OCI-LY1 (cell line): ENCODE measurements around the gene CRIM1.

Source experiments
- H2AFZ ChIP-seq: fragments of 200-600 bp; sonication (generic), shearing (Covaris generic); 2 replicates; pipeline ENCODE4 v1.6.0; 2014; ENCODE audit warnings: antibody characterized with exemption, mild to moderate bottlenecking, low read length
- H3F3A ChIP-seq: fragments of 200-600 bp; sonication (generic), shearing (Covaris generic); 2 replicates; pipeline ENCODE4 v1.6.0; 2014; ENCODE audit warnings: mild to moderate bottlenecking, antibody characterized with exemption, low read length, moderate library complexity; ENCODE audit not compliant: insufficient read depth
- H3K27ac ChIP-seq: fragments of 200-600 bp; sonication (generic); 2 replicates; pipeline ENCODE4 v1.5.1; 2014; ENCODE audit warnings: low read length, mixed run types, mild to moderate bottlenecking, low read depth; ENCODE audit not compliant: poor library complexity, severe bottlenecking
- H3K27me3 ChIP-seq: fragments of 200-600 bp; sonication (generic); 2 replicates; pipeline ENCODE4 v1.6.0; 2014; ENCODE audit warnings: antibody characterized with exemption, mild to moderate bottlenecking, low read length, moderate library complexity; ENCODE audit not compliant: insufficient read depth
- H3K36me3 ChIP-seq: fragments of 200-600 bp; sonication (generic); 2 replicates; pipeline ENCODE4 v1.6.1; 2014; ENCODE audit warnings: mild to moderate bottlenecking, antibody characterized with exemption, low read length, moderate library complexity, mixed read lengths; ENCODE audit not compliant: insufficient read depth
- H3K4me1 ChIP-seq: fragments of 200-600 bp; sonication (generic); 2 replicates; pipeline ENCODE4 v1.5.1; 2014; ENCODE audit warnings: mild to moderate bottlenecking, low read length, moderate library complexity; ENCODE audit not compliant: insufficient read depth, severe bottlenecking
- H3K4me2 ChIP-seq: fragments of 200-600 bp; sonication (generic), shearing (Covaris generic); 2 replicates; pipeline ENCODE4 v1.6.1; 2014; ENCODE audit warnings: low read length
- H3K4me3 ChIP-seq: fragments of 200-600 bp; sonication (generic); 2 replicates; pipeline ENCODE4 v1.5.1; 2014; ENCODE audit warnings: low read length, low read depth, mild to moderate bottlenecking, mixed read lengths; ENCODE audit not compliant: poor library complexity, severe bottlenecking
- H3K79me2 ChIP-seq: fragments of 200-600 bp; shearing (Covaris generic); 2 replicates; pipeline ENCODE4 v1.6.1; 2016; ENCODE audit warnings: mixed run types, low read length, mixed read lengths; ENCODE audit not compliant: insufficient read depth
- H3K9ac ChIP-seq: fragments of 200-600 bp; sonication (generic), shearing (Covaris generic); 2 replicates; pipeline ENCODE4 v1.6.1; 2014; ENCODE audit warnings: mild to moderate bottlenecking, low read length, mixed read lengths
- H3K9me2 ChIP-seq: fragments of 200-600 bp; sonication (generic), shearing (Covaris generic); 2 replicates; pipeline ENCODE4 v1.6.1; 2014; ENCODE audit warnings: low read depth, mild to moderate bottlenecking, low read length, mixed read lengths
- H3K9me3 ChIP-seq: fragments of 200-600 bp; shearing (Covaris generic); 2 replicates; pipeline ENCODE4 v1.6.1; 2014; ENCODE audit warnings: low read length, mixed read lengths
- H4K20me1 ChIP-seq: fragments of 200-600 bp; sonication (generic), shearing (Covaris generic); 2 replicates; pipeline ENCODE4 v1.6.0; 2016; ENCODE audit warnings: mild to moderate bottlenecking, low read length; ENCODE audit not compliant: insufficient read depth
- EZH2 ChIP-seq: fragments of 200-600 bp; sonication (generic), shearing (Covaris generic); IDR thresholded peaks from 2 replicates; pipeline ENCODE4 v1.8.0; 2017; ENCODE audit warnings: borderline replicate concordance, mixed run types, mild to moderate bottlenecking, antibody characterized with exemption, low read length, moderate library complexity, mixed read lengths
- TF ChIP-seq, protein P1 (sequence below): fragments of 200-600 bp; sonication (generic), shearing (Covaris generic); IDR thresholded peaks from 2 replicates; pipeline ENCODE4 v1.5.1; 2017; ENCODE audit warnings: mild to moderate bottlenecking, antibody characterized with exemption, low read length, moderate library complexity, mixed read lengths

Gene CRIM1

GRCh38 chr2:36452260-36452659 is 96.7 kb downstream of the CRIM1 start:
- H3K27ac ChIP-seq = no peak overlapping the region
- no peak overlapping the region for H3K4me3 ChIP-seq
- H3K9me3 ChIP-seq = no peaks in the 10 kb centered on the region
- H3K36me3 ChIP-seq = no peaks in the 10 kb centered on the region
- no peaks in the 10 kb centered on the region for H3F3A ChIP-seq
- H3K27me3 ChIP-seq = no peaks in the 10 kb centered on the region
- no peaks in the 10 kb centered on the region for H3K9me2 ChIP-seq
- no peaks in the 10 kb centered on the region for H3K4me1 ChIP-seq
- H3K4me2 ChIP-seq = no peak overlapping the region
- H3K79me2 ChIP-seq = no peaks in the 10 kb centered on the region
- TF ChIP-seq, protein P1, sequence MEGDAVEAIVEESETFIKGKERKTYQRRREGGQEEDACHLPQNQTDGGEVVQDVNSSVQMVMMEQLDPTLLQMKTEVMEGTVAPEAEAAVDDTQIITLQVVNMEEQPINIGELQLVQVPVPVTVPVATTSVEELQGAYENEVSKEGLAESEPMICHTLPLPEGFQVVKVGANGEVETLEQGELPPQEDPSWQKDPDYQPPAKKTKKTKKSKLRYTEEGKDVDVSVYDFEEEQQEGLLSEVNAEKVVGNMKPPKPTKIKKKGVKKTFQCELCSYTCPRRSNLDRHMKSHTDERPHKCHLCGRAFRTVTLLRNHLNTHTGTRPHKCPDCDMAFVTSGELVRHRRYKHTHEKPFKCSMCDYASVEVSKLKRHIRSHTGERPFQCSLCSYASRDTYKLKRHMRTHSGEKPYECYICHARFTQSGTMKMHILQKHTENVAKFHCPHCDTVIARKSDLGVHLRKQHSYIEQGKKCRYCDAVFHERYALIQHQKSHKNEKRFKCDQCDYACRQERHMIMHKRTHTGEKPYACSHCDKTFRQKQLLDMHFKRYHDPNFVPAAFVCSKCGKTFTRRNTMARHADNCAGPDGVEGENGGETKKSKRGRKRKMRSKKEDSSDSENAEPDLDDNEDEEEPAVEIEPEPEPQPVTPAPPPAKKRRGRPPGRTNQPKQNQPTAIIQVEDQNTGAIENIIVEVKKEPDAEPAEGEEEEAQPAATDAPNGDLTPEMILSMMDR = no peak
- no peak for TF ChIP-seq EZH2
- no peak overlapping the region for H3K9ac ChIP-seq
- no peaks in the 10 kb centered on the region for H4K20me1 ChIP-seq
- no peak overlapping the region for H2AFZ ChIP-seq

GRCh38 chr2:36453652-36454051 is 98.1 kb downstream of the CRIM1 start:
- no peak overlapping the region for H3K4me3 ChIP-seq
- no peaks in the 10 kb centered on the region for H3K9me2 ChIP-seq
- H3K27ac ChIP-seq = no peak overlapping the region
- H3K9ac ChIP-seq = no peak overlapping the region
- no peaks in the 10 kb centered on the region for H3K27me3 ChIP-seq
- H3K79me2 ChIP-seq = no peaks in the 10 kb centered on the region
- no peaks in the 10 kb centered on the region for H3K36me3 ChIP-seq
- TF ChIP-seq, protein P1 = no peak
- no peak for TF ChIP-seq EZH2
- H3F3A ChIP-seq = no peaks in the 10 kb centered on the region
- no peak overlapping the region for H3K4me2 ChIP-seq
- H3K9me3 ChIP-seq = no peaks in the 10 kb centered on the region
- H3K4me1 ChIP-seq = no peaks in the 10 kb centered on the region
- H2AFZ ChIP-seq = no peak overlapping the region
- H4K20me1 ChIP-seq = no peaks in the 10 kb centered on the region

DNA sequence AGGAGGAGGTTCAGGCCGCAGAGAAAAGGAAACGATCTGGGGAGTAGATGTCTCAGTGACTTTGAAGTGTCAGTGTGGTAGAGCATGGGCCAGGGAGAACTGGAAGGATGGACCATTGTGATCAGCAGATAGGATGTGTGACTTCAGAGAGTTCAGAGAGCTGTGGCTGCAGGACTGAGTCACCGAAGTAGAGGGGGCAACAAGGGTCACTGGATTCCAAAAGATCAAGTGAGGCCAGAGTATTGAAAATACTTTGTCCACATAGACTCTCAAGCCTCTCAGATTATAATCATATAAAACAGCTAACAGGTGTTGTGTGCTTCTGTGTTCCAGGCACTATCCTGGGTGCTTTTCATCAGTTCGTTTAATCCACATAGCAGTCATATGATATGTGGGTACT is 99.4 kb downstream of the CRIM1 start:
- no peak overlapping the region for H3K9ac ChIP-seq
- H3K9me2 ChIP-seq = no peaks in the 10 kb centered on the region
- H3K27ac ChIP-seq = no peak overlapping the region
- no peaks in the 10 kb centered on the region for H3K9me3 ChIP-seq
- no peak overlapping the region for H2AFZ ChIP-seq
- no peak for TF ChIP-seq EZH2
- TF ChIP-seq, protein P1 = no peak
- H3K79me2 ChIP-seq = no peaks in the 10 kb centered on the region
- no peak overlapping the region for H3K4me2 ChIP-seq
- H3K27me3 ChIP-seq = no peaks in the 10 kb centered on the region
- no peaks in the 10 kb centered on the region for H4K20me1 ChIP-seq
- H3K4me3 ChIP-seq = no peak overlapping the region
- H3F3A ChIP-seq = no peaks in the 10 kb centered on the region
- no peaks in the 10 kb centered on the region for H3K36me3 ChIP-seq
- no peaks in the 10 kb centered on the region for H3K4me1 ChIP-seq
